ENCODE data around the gene SIM1. TPM values are rescaled to one million over a fixed set of nuclear protein-coding genes. Genes with fewer than 3 reads are reported as not detected.
"Not testable (repeated sequence)": the region's sequence is repeated elsewhere in the genome, so short reads cannot be mapped to it uniquely, and the experiment has no call there.

The SIM1 gene
- polyA plus RNA-seq, 4 donors = 0.38 TPM; not detected in 3

GRCh38 chr6:100376103-100376502, 88.6 kb downstream of the SIM1 start:
- Histone ChIP-seq H3K4me1 (ENCODE audit: control insufficient read depth in 3 of 3, insufficient read depth in 2 of 3, low read depth in 1 of 3, low read length in 2 of 3) (no peaks in the 10 kb centered on the region), H3K27me3 (ENCODE audit: control insufficient read depth in 3 of 3, insufficient read depth in 3 of 3, low read length in 3 of 3) (peaks cover 0 to 2% (median 0%) of the 10 kb centered on the region in 3 donors), H3K36me3 (ENCODE audit: control insufficient read depth in 3 of 3, insufficient read depth in 2 of 3, low read depth in 1 of 3, low read length in 3 of 3) (no peaks in the 10 kb centered on the region), H3K27ac (ENCODE audit: low read depth in 1 of 3, low read length in 2 of 3) (no peak overlapping the region), H3K9me3 (ENCODE audit: control insufficient read depth in 2 of 2, insufficient read depth in 1 of 2, low read depth in 1 of 2, low read length in 1 of 2) (no peaks in the 10 kb centered on the region), H3K4me3 (ENCODE audit: low read depth in 1 of 3, low read length in 3 of 3) (no peak overlapping the region)
- no peak for DNase-seq
- no peak for FAIRE-seq
- WGBS, 3 donors = 20 to 27% (median 25%) methylated on average over 3 of the region's 3 CpGs

GRCh38 chr6:100372326-100373091, 92.2 kb downstream of the SIM1 start:
- no peak for DNase-seq
- Histone ChIP-seq H3K9me3 (ENCODE audit: control insufficient read depth in 2 of 2, insufficient read depth in 1 of 2, low read depth in 1 of 2, low read length in 1 of 2) (no peaks in the 10 kb centered on the region), H3K4me1 (ENCODE audit: control insufficient read depth in 3 of 3, insufficient read depth in 2 of 3, low read depth in 1 of 3, low read length in 2 of 3) (no peaks in the 10 kb centered on the region), H3K36me3 (ENCODE audit: control insufficient read depth in 3 of 3, insufficient read depth in 2 of 3, low read depth in 1 of 3, low read length in 3 of 3) (no peaks in the 10 kb centered on the region), H3K27me3 (ENCODE audit: control insufficient read depth in 3 of 3, insufficient read depth in 3 of 3, low read length in 3 of 3) (peaks cover 0 to 2% (median 0%) of the 10 kb centered on the region in 3 donors), H3K4me3 (ENCODE audit: low read depth in 1 of 3, low read length in 3 of 3) (no peak overlapping the region), H3K27ac (ENCODE audit: low read depth in 1 of 3, low read length in 2 of 3) (no peak overlapping the region)
- 62 to 63% (median 62%) methylated on average over 11 of the region's 11 CpGs for WGBS, 3 donors
- FAIRE-seq = no peak

- no peak overlapping the region for H3K27ac ChIP-seq (ENCODE audit: low read depth in 1 of 3, low read length in 2 of 3)
- H3K4me1 ChIP-seq (ENCODE audit: control insufficient read depth in 3 of 3, insufficient read depth in 2 of 3, low read depth in 1 of 3, low read length in 2 of 3) = no peaks in the 10 kb centered on the region
- DNase-seq = no peak
- no peaks in the 10 kb centered on the region for H3K36me3 ChIP-seq (ENCODE audit: control insufficient read depth in 3 of 3, insufficient read depth in 2 of 3, low read depth in 1 of 3, low read length in 3 of 3)
- 79 to 91% (median 88%) methylated on average over 4 of the region's 4 CpGs for WGBS, 3 donors
- H3K9me3 ChIP-seq (ENCODE audit: control insufficient read depth in 2 of 2, insufficient read depth in 1 of 2, low read depth in 1 of 2, low read length in 1 of 2) = no peaks in the 10 kb centered on the region
- peaks cover 0 to 2% (median 0%) of the 10 kb centered on the region in 3 donors for H3K27me3 ChIP-seq (ENCODE audit: control insufficient read depth in 3 of 3, insufficient read depth in 3 of 3, low read length in 3 of 3)
- no peak for FAIRE-seq
- no peak overlapping the region for H3K4me3 ChIP-seq (ENCODE audit: low read depth in 1 of 3, low read length in 3 of 3)
Measured at GRCh38 chr6:100371591-100371990, 93.1 kb downstream of the SIM1 start.

GRCh38 chr6:100370265-100370664, 94.5 kb downstream of the SIM1 start:
- Histone ChIP-seq H3K36me3 (ENCODE audit: control insufficient read depth in 3 of 3, insufficient read depth in 2 of 3, low read depth in 1 of 3, low read length in 3 of 3) (no peaks in the 10 kb centered on the region), H3K4me1 (ENCODE audit: control insufficient read depth in 3 of 3, insufficient read depth in 2 of 3, low read depth in 1 of 3, low read length in 2 of 3) (no peaks in the 10 kb centered on the region), H3K9me3 (ENCODE audit: control insufficient read depth in 2 of 2, insufficient read depth in 1 of 2, low read depth in 1 of 2, low read length in 1 of 2) (no peaks in the 10 kb centered on the region), H3K27me3 (ENCODE audit: control insufficient read depth in 3 of 3, insufficient read depth in 3 of 3, low read length in 3 of 3) (peaks cover 0 to 2% (median 0%) of the 10 kb centered on the region in 3 donors), H3K4me3 (ENCODE audit: low read depth in 1 of 3, low read length in 3 of 3) (no peak overlapping the region), H3K27ac (ENCODE audit: low read depth in 1 of 3, low read length in 2 of 3) (no peak overlapping the region)
- FAIRE-seq (no peak), DNase-seq (no peak)
- 44 to 68% (median 63%) methylated on average over 1 of the region's 1 CpG for WGBS, 3 donors

- no peak overlapping the region for H3K4me3 ChIP-seq (ENCODE audit: low read depth in 1 of 3, low read length in 3 of 3)
- no peaks in the 10 kb centered on the region for H3K36me3 ChIP-seq (ENCODE audit: control insufficient read depth in 3 of 3, insufficient read depth in 2 of 3, low read depth in 1 of 3, low read length in 3 of 3)
- 76 to 82% (median 80%) methylated on average over 5 of the region's 5 CpGs for WGBS, 3 donors
- FAIRE-seq (no peak), DNase-seq (peak in 1 of 2 donors; percentile 19)
- H3K9me3 ChIP-seq (ENCODE audit: control insufficient read depth in 2 of 2, insufficient read depth in 1 of 2, low read depth in 1 of 2, low read length in 1 of 2) = no peaks in the 10 kb centered on the region
- no peaks in the 10 kb centered on the region for H3K4me1 ChIP-seq (ENCODE audit: control insufficient read depth in 3 of 3, insufficient read depth in 2 of 3, low read depth in 1 of 3, low read length in 2 of 3)
- peaks cover 0 to 4% (median 0%) of the 10 kb centered on the region in 3 donors for H3K27me3 ChIP-seq (ENCODE audit: control insufficient read depth in 3 of 3, insufficient read depth in 3 of 3, low read length in 3 of 3)
- H3K27ac ChIP-seq (ENCODE audit: low read depth in 1 of 3, low read length in 2 of 3) = no peak overlapping the region
Measured at GRCh38 chr6:100366419-100366818, 98.3 kb downstream of the SIM1 start.

GRCh38 chr6:100363651-100364050, 101.1 kb downstream of the SIM1 start:
- no peak overlapping the region for H3K4me3 ChIP-seq (ENCODE audit: low read depth in 1 of 3, low read length in 3 of 3)
- H3K27ac ChIP-seq (ENCODE audit: low read depth in 1 of 3, low read length in 2 of 3) = no peak overlapping the region
- DNase-seq = no peak
- H3K27me3 ChIP-seq (ENCODE audit: control insufficient read depth in 3 of 3, insufficient read depth in 3 of 3, low read length in 3 of 3) = peaks cover 0 to 4% (median 0%) of the 10 kb centered on the region in 3 donors
- no peaks in the 10 kb centered on the region for H3K4me1 ChIP-seq (ENCODE audit: control insufficient read depth in 3 of 3, insufficient read depth in 2 of 3, low read depth in 1 of 3, low read length in 2 of 3)
- H3K36me3 ChIP-seq (ENCODE audit: control insufficient read depth in 3 of 3, insufficient read depth in 2 of 3, low read depth in 1 of 3, low read length in 3 of 3) = no peaks in the 10 kb centered on the region
- H3K9me3 ChIP-seq (ENCODE audit: control insufficient read depth in 2 of 2, insufficient read depth in 1 of 2, low read depth in 1 of 2, low read length in 1 of 2) = no peaks in the 10 kb centered on the region
- 3 to 45% (median 17%) methylated on average over 1 of the region's 1 CpG for WGBS, 3 donors
- no peak for FAIRE-seq

- not testable (repeated sequence) for H3K4me1 ChIP-seq (ENCODE audit: control insufficient read depth in 3 of 3, insufficient read depth in 2 of 3, low read depth in 1 of 3, low read length in 2 of 3); H3K4me3 ChIP-seq (ENCODE audit: low read depth in 1 of 3, low read length in 3 of 3); H3K27me3 ChIP-seq (ENCODE audit: control insufficient read depth in 3 of 3, insufficient read depth in 3 of 3, low read length in 3 of 3); FAIRE-seq; H3K9me3 ChIP-seq (ENCODE audit: control insufficient read depth in 2 of 2, insufficient read depth in 1 of 2, low read depth in 1 of 2, low read length in 1 of 2); DNase-seq; H3K27ac ChIP-seq (ENCODE audit: low read depth in 1 of 3, low read length in 2 of 3); H3K36me3 ChIP-seq (ENCODE audit: control insufficient read depth in 3 of 3, insufficient read depth in 2 of 3, low read depth in 1 of 3, low read length in 3 of 3)
- 68 to 73% (median 72%) methylated on average over 33 to 34 of the region's 35 CpGs for WGBS, 3 donors
Measured at GRCh38 chr6:100354736-100355641, 109.7 kb downstream of the SIM1 start.

GRCh38 chr6:100353276-100354015, 111.3 kb downstream of the SIM1 start:
- 79 to 84% (median 81%) methylated on average over 8 of the region's 8 CpGs for WGBS, 3 donors
- Histone ChIP-seq H3K36me3 (ENCODE audit: control insufficient read depth in 3 of 3, insufficient read depth in 2 of 3, low read depth in 1 of 3, low read length in 3 of 3) (no peaks in the 10 kb centered on the region), H3K27ac (ENCODE audit: low read depth in 1 of 3, low read length in 2 of 3) (no peak overlapping the region), H3K4me3 (ENCODE audit: low read depth in 1 of 3, low read length in 3 of 3) (no peak overlapping the region), H3K4me1 (ENCODE audit: control insufficient read depth in 3 of 3, insufficient read depth in 2 of 3, low read depth in 1 of 3, low read length in 2 of 3) (no peaks in the 10 kb centered on the region), H3K9me3 (ENCODE audit: control insufficient read depth in 2 of 2, insufficient read depth in 1 of 2, low read depth in 1 of 2, low read length in 1 of 2) (no peaks in the 10 kb centered on the region), H3K27me3 (ENCODE audit: control insufficient read depth in 3 of 3, insufficient read depth in 3 of 3, low read length in 3 of 3) (no peaks in the 10 kb centered on the region)
- FAIRE-seq (no peak), DNase-seq (no peak)
